Muscle of back (tissue), 11 donors: ENCODE data around the gene SCAF1. TPM values are rescaled to one million over a fixed set of nuclear protein-coding genes. Genes with fewer than 3 reads are reported as not detected.
A peak's percentile ranks its signal among the peaks of the same experiment; 100 is the strongest.
"Not testable (repeated sequence)": the region's sequence is repeated elsewhere in the genome, so short reads cannot be mapped to it uniquely, and the experiment has no call there.

Experiments used
- DNase-seq, 3 donors: peaks; one replicate each; pipeline versions ENCODE4 v3.0.0 to v3.0.0-alpha.2; 2013
- polyA plus RNA-seq, 10 donors: library from polyadenylated mRNA; unstranded; fragments of 120-200 nt; gene quantifications; one replicate each; pipeline ENCODE4 v1.2.1, GENCODE V29; 2013; ENCODE audit not compliant: insufficient read length in 10 of 10

The SCAF1 gene
- polyA plus RNA-seq, 10 donors = 19.3 to 32.8 (median 25.3) TPM

DNA sequence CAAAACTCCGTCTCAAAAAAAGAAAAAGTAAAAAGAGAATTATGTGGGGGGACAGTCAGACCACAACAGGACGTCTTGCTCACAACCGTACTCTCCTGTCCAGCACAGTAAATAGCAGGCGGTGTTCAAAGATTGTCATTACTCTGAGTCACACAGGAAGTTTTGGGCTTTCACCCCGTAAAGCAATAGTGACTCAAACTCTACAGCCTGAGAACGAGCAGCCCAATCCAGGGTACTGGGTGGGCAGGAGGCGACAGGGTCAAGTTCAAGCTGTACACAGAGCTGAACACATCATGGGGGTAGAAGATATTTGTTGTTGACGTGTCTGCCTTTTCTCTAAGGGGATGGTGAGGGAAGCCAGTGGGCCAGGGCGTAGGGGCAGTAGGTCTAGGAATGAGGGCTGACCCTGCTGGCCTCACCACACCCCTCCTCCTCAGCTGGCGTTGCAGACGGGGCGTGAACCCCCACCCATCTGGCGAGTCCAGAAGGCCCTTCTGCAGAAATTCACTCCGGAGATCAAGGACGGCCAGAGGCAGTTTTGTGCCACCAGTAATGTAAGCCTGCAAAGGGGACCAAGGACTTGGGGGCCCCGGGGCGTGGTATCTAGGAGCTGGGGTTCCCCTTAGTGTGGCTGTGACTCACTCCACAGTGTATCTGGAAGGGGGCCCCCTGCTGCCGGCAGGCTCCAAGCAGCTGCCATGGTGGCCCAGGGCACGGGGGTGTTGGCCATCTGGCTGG is 27.7 kb upstream of the SCAF1 start:
- DNase-seq = no peak

DNA sequence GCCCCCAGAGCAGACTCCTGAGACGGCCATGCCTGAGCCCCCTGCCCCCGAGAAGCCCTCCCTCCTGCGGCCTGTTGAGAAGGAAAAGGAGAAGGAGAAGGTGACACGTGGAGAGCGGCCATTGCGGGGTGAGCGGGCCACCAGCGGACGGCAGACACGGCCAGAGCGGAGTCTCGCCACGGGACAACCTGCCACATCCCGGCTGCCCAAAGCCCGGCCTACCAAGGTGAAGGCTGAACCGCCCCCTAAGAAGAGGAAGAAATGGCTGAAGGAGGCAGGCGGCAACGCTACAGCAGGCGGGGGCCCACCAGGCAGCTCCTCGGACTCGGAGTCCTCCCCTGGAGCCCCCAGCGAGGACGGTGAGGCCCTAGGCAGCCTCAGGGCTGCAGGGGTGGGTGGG is 26.1 kb upstream of the SCAF1 start:
- no peak for DNase-seq

DNA sequence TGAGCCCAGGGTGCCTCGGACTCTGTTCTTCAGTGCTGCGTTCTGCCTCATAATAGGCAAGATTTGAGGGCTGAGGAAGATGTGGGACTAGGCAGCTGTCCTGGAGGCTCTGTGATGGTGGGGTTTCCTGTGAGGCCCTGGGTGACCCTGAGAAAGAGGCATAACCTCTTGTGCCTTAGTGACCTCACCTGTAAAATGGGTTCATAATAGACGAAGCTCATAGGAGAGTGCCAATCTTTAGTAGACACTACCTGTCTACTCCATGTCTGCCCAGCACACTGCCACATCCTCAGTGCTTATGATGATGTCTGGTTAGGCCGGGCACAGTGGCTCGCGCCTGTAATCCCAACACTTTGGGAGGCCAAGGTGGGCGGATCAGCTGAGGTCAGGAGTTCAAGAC is 25.5 kb upstream of the SCAF1 start:
- no peak for DNase-seq

DNA sequence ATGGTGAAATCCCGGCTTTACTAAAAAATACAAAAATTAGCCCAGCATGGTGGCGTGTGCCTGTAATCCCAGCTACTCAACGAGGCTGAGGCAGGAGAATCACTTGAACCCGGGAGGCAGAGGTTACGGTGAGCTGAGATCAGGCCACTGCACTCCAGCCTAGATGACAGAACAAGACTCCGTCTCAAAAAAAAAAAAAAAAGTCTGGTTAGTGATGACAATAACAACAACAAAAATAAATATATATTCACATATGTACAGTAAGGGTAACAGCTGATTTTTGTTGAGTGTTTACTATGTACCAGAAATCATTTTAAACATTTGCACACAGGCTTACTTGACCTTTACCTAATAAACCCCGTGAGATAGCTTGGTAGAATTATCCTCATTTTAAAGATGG is 25.1 kb upstream of the SCAF1 start:
- DNase-seq = no peak

DNA sequence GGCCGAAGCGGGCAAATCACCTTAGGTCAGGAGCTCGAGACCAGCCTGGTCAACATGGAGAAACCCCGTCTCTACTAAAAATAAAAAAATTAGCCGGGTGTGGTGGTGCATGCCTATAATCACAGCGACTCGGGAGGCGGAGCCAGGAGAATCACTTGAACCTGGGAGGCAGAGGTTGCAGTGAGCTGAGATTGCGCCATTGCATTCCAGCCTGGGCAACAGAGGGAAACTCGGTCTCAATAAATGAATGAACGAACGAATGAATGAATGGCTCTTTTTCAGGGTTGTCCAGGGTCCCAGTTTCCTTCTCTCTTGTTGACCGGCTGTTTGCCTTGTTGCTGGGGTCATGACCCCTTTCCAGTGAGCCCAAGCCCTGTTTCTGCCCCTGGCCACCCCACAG is 24.1 kb upstream of the SCAF1 start:
- not testable (repeated sequence) for DNase-seq

DNA sequence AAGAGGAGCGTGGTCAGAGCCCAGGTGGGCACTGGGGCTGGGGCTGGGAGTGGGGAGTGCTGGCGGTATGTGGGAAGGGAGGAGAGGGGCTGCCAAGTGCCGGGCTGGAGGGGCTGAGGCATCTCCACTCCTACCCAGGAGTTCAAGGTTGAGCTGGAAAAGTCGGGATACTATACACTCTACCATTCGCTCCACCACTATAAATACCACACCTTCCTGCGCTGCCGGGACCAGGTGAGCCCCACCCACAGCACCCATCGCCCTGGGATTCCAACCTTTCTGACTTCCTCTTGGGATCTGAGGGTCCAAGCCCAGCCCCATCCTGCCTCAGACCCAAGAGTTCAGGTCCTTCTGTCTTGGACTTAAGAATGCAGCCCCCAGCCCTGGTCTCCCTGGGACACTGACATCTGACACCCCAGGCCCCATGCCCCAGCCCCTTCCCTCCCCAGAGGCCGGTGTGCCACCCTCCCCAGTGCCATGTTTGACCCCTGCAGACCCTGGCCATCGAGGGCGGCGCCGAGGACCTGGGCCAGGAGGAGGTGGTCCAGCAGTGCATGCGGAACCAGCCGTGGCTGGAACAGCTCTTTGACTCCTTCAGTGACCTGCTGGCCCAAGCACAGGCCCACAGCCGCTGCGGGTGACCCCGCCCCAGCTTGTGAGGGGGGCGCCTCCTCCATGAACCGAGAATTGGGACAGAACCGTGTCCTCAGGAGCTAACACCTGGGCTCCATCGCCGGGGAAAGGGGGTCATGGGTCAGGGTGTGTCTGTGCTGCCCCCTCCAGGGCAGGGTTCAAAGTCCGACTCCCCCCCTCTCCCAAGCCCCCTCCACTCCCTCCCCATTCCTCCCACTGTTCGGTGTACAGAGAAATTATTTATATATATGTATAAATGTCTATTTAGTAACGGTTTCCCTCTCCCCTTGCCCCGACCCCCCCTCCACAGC is 16.8 kb upstream of the SCAF1 start:
- DNase-seq = no peak

DNA sequence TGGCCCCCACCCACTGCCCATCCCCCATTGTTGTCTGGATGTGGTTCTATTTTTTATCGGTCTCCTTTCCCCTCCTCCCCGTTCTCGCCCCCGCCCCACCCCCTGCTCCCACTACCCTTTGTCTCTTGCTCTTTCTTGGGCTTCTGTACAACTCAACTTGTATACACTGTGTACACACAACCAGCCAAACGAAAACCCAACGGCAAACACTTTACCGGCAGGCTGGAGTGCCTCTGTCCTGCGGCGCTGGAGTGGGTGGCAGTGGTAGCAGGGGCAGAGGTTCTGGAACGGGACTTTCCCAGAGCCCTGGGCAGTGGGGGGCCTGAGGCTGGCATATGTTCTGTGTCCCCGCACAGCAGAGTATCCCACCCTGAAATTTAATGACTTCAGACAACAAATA is 15.8 kb upstream of the SCAF1 start:
- DNase-seq = no peak

DNA sequence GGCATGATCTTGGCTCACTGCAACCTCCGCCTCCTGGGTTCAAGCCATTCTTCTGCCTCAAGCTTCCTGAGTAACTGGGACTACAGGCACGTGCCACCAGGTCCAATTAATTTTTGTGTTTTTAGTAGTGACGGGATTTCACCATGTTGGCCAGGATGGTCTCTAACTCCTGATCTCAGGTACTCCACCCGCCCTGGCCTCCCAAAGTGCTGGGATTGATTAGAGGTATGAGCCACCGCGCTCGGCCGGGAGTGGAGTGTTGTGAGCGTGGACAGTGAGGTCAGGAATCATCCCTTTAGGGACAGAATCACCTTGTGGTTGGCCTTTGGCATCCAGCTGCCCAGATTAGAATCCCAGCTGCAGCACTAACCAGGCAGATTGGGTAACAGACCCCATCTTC is 12.3 kb upstream of the SCAF1 start:
- DNase-seq = no peak

DNA sequence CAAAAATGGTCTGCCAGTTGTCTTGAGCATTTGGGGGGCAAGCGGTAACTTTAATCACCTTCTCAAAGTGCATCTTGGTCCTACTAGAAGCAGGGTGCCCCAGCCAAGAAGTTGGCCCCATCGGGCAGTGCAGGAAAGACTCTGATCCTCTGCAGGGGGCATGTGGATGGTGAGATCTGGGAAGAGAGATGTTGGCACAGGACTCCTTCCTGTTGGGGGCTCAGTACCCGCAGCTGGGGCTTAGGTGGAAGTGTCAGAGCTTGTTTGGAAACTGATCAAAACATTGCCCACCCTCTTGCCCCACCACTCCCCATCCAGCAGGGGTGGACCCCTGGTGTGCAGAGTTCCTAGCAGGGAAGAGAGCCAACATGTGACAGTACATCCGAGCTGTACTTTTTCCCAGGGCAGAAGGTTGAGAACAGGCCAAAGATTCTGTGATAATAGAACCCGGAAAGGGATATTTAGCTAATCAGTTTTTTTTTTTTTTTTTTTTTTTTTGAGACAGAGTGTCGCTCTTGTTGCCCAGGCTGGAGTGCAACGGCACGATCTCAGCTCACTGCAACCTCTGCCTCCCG is 10.9 kb upstream of the SCAF1 start:
- peak in 1 of 3 donors; percentile 23 for DNase-seq

DNA sequence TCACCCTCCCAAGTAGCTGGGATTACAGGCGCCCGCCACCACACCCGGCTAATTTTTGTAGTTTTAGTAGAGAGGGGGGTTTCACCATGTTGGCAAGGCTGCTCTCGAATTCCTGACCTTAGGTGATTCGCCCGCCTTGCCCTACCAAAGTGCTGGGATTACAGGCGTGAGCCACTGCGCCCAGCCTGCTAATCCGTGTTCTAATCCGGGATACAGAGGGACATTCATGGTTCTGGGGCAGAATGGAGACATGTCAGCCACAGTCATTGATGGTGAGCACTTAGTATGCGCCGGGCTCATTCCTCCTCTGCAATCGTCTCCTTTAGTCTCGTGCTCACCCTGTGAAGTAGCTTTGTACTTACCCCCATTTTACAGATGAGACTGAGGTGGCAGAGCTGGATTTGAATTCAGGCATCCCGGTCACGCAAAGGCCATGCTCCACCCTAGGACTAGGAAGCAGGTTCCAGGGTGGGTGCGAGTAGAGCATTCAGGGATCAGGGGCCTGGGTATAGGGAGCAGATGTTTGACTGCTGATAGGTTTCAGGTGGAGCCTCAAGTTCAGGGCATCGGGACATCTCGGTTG is 10.3 kb upstream of the SCAF1 start:
- DNase-seq = no peak

DNA sequence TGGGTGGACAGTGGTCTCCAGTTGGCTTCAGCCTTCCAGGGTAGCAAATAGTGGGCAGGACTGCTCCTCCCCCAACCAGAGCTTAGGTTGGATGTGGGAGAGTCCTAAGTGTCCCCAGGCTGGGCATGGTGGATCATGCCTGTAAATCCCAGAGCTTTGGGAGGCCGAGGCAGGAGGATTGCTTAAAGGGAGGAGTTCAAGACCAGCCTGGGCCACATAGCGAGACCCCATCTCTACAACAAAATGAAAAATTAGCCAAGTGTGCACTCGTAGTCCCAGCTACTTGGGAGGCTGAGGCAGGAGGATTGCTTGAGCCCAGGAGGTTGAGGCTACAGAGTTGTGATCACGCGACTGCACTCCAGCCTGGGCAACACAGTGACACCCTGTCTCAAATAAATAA is 9.4 kb upstream of the SCAF1 start:
- DNase-seq = no peak

DNA sequence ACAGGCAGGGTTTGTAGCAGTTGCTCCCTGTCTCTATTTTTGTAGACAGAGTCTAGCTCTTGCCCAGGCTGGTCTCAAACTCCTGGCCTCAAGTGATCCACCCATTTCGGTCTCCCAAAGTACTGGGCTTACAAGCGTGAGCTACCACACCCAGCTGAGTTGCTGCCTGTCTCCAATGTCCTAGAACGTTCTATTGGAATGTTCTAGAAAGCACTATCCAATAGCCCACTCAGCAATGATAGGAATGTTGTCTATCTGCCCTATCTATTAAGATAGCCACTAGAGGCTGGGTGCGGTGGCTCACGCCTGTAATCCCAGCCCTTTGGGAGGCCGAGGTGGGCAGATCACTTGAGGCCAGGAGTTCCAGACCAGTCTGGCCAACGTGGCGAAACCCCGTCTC is 8.7 kb upstream of the SCAF1 start:
- DNase-seq = not testable (repeated sequence)

DNA sequence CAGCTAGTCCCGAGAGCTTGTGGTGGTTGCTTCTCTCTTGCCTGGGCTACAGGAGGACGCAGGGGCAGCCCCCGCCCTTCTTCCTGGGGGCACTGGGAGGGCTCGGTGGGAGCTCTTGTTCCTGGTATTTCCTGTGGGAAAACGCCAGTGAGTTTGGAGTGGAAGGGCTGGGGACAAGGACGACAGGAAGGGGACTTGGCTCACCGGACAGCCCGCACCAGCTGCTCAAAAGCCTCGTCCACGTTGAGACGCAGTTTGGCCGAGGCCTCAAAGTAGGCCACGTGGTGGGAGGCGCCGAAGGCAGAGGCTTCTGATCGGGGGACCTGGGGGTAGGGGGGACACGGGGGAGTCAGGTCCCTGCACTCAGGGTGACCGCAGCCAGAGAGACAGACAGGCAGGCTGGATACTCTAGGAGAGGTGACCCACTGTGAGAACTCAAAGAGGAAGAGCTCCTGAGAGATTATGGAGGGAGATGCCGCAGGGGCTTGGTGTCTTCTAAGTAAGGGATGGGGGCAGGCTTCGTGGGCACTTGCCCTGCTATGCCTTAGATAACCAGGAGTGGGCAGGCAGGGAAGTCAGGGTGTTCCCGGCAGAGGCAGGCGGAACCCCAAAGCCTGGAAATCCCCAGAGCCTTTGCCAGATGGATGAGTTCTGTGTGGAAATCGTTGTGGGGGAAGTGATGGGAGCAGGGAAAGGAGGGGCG is 6.3 kb upstream of the SCAF1 start:
- DNase-seq = peak in 1 of 3 donors; percentile 36

DNA sequence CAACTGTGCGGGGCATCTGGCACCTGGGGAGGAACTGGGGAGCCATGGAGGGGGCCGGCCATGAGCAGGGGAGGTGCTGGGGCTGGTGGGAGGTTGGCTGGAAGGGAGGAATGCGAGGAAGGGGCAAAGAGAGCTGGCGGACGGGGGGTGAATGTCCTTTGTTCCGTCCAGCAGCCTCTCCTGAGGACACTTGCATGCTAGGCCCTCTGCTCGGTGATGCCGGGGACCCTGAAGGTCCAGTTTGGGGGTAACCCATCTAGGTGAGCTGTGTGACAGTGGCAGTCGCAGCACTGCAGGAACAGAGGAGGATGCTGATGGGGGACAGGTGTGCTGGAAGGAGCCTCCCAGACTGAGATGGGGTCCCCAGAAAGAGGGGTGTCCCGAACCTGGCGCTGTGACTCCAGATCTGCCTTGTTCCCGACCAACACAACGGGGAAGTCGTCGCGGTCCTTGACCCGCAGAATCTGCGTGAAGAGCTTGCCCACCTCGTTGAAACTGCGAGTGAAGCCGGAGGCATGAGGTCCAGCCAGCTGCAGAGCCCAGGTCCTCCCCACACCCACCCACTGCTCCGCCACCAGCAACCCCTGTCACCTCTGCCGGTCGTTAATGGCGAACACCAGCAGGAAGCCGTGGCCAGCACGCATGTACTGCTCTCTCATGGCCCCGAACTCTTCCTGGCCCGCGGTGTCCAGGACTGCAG is 5.6 kb upstream of the SCAF1 start:
- DNase-seq = no peak

DNA sequence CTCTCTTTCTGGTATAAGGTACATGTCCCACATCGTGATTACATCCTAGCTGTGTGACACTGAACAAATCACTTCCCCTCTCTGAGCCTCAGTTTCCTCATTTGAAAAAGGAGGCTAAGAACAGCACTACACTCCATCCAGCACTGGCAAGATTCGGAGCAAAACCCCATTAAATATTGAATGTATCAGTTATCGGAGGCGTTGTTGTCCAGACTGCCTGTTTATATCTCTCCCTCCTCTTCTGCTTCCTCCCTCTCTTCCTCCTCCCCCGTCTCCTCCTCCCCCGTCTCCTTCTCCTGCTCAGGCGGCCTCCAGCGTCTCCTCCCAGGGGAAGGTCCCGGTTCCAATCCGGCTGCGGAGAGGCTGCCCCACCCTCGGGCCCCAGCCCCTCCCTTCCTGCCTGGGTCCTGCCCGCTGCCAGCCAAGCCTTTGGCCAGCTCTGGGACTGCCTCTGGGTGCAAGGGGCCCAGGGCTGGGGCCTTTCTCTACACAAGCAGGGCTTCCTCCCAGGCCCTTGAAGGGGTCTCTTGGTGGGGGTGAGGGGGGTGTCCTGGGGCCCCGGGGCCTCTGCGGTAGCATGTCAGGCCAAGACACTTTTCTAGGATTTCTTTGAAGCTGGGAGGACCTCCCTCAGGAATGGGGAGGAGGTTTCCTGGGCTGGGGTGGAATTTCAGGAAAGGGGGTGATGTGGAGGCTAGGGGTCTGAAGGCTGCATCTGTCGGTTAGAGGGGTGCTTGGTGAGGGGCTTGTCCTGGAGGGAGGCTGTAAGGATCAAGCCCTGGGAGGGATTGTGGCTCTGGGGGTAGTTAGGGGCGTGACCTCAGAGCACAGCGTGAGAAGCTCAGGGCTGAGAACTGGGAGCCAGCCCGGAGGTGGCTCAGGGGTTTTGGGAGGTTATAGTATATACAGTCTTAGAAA is 3.9 kb upstream of the SCAF1 start:
- DNase-seq = peak; percentile 51 to 80 (median 58)

DNA sequence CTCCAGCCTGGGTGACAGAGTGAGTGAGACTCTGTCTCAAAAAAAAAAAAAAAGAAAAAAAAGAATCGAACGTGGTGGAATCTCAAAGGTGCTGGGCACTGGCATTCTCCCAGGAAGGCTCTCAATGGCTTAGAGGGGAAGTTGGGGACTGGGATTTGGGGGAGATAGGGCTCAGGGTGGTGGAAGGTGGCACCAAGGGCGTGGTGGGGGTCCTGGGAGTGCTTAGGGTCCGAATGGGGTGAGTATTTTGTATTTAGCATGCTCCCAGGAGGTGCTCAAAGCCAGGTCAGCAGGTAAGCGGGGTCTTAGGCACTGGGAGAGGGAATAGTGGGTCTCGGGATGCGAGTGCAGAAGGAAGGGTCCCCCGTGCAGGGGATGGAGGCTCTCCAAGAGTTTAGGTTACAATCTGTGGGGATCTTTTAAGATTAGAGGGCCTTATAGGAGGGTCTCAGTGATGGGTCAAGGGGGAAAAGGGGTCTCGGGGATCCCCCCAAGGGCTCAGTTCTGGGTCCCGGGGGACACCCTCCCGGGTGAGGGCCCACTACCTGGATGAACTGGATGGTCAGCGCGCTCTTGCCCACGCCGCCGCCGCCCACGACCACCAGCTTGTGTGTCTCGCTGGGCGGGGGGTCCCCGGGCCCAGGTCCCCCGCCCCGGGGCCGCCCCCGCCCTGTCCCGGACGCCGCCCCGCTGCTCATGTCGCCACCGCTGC is 2.5 kb upstream of the SCAF1 start:
- DNase-seq = peak in 1 of 3 donors; percentile 65

DNA sequence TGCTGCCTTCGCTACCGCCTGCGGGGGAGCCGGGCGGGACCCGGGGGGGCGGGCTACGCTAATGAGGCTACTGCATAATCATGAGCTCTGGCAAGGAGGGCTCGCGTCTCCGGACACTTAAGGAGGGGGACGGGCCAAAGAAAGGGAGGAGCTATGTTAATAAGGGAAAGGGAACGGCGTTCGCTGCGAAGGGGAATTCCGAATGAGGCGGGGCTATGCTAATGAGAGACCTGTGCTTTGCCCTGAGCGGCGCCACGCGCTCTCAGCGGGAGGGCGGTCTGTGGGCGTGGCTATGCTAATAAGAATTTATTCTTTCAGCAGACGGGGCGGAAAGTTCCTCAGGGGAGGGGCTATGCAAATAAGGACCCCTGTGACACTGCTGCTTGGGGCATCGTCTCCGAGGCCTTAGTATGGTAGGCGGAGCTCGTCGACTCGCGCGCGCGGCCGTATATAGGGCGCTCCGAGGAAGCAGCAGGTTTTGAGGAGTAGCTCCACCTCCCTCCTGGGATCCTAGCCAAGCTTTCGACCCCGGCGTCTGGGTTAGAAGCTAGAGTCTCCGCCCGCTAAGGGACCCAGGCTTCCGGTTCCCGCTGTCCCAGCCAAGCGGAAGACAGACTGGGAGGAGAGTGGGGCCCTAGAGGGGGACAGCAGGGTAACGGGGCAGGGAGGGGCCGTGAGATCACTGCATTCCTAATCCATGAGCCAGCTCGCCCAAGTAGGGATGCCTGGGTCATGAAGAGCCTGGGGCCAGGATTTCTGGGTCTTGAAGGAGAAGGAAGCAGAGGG is 1.7 kb upstream of the SCAF1 start, which contains the start of gene RRAS:
TSS of gene RRAS (minus strand) at position 31 of the 786 bp plus-strand sequence. CDS start 45 bp downstream, outside the sequence.
- peak; percentile 100 for DNase-seq

DNA sequence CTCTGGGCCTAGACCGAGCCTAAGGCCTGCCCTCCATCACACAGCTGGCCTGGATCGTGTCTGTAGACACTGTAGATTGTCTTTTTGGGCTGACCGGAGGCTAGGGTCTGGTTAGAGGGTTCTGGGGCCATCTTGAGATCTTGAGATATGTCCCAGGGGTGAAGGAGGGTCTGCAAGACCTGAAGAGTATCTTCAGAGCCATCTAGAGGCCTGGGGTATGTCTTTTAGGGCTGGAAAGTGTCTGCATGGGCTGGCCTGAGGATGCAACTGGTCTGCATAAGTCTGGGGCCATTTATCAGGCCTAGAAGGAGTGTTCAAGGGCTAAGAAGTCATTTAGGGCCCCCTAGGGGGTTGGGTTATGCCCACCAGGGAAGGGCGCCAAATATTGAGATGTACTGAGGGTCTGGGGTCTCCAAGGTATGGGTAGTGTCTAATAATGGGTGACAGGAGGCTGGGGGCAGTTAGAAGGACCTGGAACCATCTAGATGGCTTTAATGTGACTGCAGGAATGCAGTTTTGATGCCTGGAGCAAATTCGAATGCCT is 555 bp downstream of the SCAF1 start:
- no peak for DNase-seq
